Measurements from ENCODE around the gene TMEM161A.
A peak's percentile ranks its signal among the peaks of the same experiment; 100 is the strongest.
"Not testable (repeated sequence)": the region's sequence is repeated elsewhere in the genome, so short reads cannot be mapped to it uniquely, and the experiment has no call there.

Gene TMEM161A

DNA sequence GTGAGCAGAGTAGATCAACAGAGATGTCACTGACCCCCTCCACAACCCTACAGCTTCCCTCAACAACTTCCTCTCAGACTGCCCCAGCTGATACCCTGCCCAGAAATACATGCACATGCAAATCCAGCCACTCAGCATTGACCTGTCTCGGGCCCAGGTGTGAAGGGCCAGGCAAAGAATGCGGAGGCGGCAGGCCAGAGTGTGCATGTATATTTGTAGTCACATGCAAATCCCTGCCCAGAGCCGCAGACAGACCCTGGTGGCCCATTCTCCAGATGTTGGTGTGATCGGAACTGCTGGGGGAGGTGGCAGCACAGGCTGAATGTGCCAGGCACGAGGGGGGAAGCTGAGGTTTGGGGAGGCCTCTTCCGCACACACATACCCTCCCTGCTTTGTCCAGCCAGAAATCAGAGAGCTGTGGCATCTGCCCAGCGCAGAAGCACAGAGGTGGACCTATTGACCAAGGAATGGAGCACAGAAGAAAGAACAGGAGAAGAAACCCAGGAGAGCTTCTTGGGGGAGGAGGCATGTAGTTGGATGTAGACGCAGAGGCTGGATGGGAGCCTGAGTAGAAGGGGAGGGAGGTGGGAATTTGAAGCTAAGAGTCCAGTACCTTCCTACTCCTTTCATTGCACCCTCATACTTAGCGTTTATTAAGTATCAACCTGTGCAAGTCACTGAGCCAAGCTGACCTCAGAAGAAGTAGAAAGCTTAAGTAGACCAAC is 17.4 kb upstream of the TMEM161A start:
- DNase-seq (ENCODE audit: low read depth): no peak

DNA sequence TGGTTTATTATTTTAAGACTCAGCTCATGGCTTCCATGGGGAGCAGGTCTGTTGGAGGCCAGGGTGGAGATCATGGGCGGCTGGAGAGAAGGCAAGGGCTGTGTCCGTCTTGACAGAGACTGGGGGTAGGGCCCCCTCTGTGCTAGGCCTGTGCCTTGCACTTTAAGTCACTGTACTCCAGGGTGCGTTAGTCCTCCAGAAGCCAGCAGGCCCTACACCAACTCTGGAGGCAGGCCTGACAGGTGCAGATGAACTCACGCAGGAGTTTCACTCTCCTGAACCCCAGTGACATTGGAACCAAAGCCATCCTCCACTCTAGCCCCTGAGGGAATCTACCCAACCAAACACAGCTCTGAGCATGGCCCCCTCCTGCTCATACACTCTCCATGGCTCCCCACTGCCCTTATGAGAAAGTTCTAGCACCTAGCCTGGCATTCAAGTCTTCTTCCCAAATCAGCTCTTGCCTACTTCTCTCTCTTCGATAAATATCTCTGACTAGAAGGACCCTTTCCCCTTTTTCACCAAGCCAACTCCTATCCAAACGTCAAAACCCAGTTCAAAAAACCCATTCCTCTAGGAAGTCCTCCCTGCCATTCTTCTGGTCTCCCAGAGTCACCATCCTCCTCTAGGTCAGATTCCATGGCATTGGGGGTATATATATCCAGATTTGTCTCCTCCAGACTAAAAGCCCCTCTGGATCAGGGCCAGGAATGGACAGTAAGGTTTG is 16.7 kb upstream of the TMEM161A start:
- no peak for DNase-seq (ENCODE audit: low read depth)

DNA sequence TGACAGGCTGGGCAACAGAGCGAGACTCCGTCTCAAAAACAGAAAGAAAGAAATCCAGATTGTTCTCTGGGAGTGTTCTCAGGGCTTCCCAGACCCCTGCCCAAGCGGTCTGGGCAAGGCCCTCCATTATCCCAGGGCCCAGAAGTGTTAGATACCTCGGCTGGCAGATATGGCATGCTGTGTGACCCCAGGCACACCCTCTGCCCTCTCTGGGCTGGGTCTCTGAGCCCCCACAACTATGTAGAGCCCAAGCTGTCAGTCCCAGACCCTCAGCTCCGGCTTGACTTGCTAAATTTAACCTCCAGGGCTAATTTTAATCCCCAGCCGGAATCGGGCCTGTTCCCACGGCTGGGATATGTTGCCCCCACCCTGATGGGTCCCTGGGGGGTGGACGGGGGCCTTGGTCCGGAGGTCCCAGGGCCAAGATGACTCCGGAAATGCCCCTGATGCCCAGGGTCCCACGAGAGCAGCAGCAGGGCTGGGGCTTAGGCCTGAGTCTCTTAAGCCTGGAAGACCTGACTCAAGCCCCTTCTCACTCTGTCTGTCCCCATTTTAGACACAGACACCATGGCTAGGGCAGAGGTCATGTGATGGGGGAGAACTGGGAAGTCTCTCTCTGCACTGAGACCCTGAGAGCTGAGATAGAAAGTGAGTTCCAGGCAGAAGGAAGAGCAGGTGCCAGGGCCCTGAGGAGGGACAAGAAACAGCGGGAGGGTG is 14.5 kb upstream of the TMEM161A start:
- DNase-seq (ENCODE audit: low read depth): no peak

DNA sequence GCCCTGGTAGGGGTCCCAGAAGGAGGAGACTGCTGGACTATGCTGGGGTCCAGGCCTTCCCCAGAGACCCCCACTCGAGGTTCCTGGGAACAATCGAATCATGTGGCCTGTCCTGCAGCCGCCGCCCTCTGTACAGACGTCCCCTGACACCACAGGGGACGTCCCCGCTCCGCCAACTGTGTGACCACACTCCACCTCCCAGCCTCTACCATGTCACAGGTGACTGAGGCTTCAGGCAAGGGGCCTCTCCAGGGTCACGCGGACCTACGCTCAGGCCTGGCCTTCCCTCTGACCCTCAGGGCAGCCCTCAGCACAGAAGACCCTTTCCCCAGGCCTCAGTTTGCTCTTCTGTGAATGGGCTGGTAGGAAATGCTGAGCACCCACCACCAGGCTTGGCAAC is 13.1 kb upstream of the TMEM161A start:
- DNase-seq (ENCODE audit: low read depth): no peak

DNA sequence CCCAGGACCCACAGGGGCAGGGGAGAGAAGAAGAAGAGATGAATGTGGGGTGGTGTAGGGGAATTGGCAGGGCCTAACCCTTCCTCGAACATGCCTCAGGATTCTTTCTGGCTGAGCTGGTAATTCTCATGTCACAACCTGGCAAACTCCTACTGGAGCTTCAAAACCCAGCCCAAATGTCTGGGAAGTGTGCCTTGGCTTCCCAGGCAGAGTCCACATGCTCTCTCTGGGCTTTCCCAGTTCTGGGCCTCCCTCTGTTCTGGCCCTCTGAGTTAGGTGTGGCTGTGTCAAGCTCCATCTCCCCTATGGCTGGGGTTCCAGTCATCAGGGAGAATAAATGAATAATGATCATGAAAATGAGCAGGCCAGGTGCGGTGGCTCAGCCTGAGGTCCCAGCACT is 11.2 kb upstream of the TMEM161A start:
- no peak for DNase-seq (ENCODE audit: low read depth)

DNA sequence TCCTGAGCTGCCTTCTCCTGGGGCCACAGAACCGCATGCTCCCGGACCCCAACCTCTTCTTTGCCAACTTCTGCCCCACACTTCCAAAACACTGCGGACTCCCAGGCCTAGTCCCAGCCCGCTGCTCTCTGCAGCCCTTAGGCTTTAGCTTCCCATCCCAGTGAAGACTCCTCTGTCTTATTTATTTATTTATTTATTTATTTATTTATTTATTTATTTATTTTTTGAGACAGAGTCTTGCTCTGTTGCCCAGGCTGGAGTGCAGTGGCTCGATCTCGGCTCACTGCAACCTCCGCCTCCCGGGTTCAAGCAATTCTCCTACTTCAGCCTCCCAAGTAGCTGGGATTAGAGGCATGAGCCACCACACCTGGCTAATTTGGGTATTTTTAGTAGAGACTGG is 10.2 kb upstream of the TMEM161A start:
- DNase-seq (ENCODE audit: low read depth): not testable (repeated sequence)

DNA sequence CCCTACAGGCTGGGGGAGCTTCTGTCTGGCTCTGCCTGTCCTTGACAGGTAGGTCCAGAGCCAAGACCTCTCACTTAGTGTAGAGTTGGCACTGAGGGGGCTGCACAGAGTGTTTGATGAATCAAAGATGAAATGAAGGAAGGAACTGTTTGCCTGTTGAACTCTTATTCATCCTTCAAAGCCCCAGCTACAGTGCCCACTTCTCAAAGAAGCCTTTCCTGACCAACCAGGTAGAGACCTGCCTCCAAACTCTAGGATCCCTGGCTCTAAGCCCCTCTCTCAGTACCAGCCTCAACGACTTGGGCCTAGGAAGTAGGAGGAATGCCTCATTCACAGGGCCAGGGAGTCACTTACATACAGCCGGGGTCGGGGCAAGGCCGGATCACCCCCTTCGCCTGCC is 9.1 kb upstream of the TMEM161A start:
- DNase-seq (ENCODE audit: low read depth): no peak

DNA sequence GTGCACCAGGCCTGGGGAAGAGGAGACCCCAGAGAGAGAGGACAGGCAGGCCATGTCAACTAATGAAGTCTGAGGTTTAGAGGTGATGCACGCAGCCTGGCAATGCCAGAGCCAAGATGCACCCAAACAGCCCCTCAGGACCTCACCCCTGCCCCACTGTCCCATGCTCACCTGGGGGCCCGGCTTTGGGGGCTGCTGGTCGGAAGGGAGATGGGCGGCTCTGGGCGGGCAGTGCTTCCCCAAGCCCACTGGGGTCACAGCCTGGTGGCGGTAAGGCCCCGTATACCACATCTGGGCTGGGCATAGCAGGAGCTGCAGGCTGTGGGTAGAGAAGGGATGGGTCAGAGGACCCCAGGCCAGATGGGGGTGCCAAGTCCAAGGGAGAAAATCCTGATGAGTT is 8.6 kb upstream of the TMEM161A start:
- no peak for DNase-seq (ENCODE audit: low read depth)

DNA sequence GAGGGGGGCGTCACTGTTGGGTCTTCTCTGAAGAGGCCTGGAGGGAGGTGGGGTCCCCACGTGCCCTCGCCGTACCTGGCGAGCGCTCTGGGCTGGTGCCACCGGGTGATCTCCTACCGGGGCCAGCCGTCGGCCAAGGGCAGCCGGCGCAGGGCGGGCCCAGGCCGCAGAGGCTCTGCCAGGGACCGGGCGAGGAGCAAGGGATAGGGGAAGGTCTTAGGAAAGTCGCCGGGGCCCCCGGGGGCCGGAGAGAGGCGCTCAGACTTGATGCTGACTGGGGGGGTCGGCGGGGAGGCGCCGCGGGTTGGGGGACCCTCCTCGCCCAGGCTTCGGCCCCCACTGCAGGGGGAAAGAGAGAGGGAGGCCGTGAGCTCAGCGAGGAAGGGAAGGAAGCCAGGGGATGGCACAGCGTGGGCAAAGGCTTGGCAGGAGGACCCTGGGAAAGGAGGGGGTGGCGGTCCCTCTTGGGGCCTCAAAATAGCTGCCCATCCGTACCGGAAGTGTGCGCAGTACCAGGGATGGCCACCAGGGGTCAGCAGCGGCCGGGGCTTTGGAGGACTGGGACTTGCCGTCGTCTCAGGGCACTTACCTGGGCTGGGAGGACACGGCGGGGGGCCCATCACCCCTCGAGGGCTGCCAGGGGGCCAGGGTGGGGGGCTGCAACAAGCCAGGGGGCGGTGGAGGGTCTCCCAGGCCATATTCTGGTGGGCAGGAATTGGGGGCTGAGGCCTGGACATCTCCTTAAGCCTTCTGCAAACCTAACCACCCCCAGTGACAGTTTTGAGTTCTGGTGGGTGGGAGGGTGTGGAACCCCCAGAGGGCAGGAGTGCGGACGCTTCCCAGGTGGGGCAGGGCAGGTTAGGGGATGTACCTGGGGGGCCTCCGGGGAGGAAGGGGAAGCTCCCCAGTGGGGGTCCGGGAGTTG is 7.7 kb upstream of the TMEM161A start:
- DNase-seq (ENCODE audit: low read depth): peak; percentile 88

DNA sequence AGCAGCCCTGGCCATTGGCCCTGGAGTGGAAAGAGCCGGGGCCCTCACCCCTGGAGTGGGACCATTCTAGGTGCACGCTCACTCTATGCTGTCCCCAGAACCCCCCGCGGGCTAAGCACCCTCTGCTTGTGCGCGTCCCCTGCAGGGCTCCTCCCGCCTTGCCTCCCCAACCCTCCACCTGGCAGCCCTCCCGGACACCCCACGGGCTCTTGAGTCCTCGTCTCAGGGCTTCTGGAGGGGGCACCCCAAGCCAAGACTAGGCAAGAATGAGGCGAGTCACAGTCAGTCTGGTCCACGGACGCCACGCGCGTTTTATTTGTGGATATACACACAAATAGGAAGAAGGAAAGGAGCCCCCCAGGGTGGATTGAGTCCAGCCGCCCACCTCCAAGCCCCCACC is 7.0 kb upstream of the TMEM161A start:
- no peak for DNase-seq (ENCODE audit: low read depth)

DNA sequence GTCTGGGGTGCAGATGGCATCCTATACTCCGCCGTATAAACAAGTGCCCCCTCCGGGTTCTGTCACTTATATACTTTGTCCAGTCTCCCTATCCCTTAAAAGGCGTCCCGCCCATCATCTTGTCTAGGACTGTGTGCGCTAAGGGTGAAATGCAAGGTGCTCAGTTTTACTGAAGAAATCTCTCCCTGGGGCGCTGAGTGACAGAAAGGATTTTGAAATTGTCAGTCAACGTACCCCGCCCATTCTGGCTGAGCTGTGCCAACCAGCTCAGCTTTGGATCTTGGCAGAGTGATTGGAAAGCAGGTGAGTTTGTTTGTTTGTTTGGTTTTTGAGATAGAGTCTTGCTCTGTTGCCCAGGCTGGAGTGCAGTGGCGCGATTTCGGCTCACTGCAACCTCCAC is 4.1 kb upstream of the TMEM161A start:
- no peak for DNase-seq (ENCODE audit: low read depth)

DNA sequence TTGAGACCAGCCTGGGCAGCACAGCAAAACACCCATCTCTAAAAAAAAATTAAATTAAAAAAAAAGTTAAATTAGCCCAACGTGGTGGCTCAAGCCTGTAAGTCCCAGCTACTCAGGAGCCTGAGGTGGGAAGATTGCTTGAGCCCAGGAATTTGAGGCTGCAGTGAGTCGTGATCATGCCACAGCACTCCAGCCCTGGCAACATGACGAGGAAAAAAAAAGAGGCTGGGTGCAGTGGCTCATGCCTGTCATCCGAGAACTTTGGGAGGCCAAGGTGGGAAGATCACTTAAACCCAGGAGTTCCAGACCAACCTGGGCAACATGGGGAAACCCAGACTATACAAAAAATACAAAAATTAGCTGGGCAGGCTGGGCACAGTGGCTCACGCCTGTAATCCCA is 2.2 kb upstream of the TMEM161A start:
- no peak for DNase-seq (ENCODE audit: low read depth)

DNA sequence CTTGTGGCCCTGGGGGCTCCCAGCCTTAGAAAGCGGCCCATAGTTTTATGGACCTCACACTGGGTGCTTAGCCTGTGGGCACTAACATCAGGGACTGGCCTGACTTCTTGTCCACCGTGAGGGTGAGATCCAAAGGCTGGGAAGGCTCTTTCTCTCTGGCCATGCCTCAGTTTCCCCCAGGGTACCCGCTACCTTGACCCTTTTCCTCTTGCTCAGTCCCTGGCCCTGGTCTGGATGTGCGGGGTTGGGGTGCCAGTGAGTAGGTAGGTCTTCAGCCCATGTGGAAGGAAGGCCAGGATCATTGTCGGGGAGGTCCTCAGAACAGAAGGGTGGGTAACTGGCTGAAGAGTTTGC is 1.6 kb upstream of the TMEM161A start:
- DNase-seq (ENCODE audit: low read depth): no peak

DNA sequence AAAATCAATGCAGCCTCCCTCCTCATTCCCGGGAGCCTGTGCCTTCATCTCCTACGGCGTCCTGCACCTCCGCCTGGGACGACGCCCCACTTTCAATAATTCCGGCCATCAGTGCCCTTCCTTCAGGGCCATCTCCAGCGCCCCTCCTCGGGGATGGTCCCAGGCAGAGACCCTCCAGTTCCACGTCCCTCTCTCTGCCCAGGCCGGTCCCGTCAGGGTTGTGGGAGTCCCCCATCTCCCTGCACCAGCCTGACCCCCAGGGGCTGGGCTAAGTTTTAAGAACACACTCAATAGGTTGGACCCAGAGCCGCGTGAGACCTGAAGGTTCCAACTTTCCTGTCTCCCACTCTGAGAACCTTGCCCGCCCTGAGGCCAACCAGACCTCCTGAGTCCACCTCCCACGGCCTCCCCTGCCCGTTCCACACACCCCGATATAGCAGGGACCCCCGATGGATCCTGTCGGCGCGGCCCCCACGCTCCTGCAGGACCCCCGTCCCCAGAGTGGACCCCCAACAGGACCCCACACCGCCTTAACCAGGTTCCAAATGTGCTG is 646 bp downstream of the TMEM161A start:
- no peak for DNase-seq (ENCODE audit: low read depth)

DNA sequence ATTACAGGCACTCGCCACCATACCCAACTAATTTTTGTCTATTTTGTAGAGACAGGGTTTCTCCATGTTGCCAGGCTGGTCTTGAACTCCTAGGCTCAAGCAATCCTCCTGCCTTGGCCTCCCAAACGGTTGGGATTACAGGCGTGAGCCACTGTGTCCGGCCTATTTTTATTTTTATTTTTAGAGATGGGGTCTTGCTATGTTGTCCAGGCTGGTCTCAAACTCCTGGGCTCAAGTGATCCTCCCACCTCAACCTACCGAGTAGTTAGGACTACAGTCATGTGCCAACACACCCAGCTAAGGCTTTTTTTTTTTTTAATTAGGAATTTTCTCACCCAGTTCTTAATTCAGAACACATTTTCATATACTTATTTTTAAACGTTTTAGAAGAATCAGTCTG is 2.6 kb downstream of the TMEM161A start:
- not testable (repeated sequence) for DNase-seq (ENCODE audit: low read depth)

DNA sequence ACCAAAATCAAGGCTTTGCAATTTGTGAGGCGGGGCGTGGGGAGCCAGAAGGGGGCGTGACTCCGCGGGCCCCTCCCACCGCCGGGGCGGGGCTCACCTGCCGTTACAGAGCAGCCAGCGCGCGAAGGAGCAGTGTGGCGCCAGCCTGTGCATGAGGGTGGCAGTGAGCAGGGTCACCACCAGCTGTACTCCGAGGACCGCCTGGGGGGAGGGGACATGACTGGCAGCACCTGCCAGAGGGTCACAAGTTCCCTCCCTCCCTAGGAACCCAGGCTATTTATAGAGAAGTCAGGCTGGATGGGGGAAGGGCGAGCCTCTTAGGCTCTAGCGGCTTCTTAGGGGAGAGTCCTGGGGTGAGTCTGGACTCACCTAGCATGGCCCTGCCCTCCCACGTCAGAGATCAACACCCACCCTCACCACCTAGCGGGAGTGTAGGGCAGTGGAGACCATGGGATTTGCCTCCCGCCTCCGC is 3.6 kb downstream of the TMEM161A start:
- DNase-seq (ENCODE audit: low read depth): peak; percentile 24

DNA sequence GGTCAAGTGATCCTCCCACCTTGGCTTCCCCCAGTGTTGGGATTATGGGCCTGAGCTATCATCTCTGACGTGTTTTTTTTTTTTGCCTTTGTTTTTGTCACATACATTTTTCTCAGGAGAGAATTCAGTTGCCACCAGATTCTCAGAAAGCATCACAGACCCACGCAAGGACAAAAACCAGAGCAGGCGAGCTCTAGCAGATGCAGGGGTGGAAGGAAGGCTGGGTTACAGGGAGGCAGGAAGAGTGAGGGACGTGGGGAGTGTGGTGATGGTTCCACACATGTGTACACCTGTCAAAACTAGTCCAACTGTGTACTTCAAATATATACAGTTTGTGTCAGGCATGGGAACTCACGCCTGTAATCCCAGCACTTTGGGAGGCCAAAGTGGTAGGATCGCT is 4.3 kb downstream of the TMEM161A start:
- DNase-seq (ENCODE audit: low read depth): no peak

DNA sequence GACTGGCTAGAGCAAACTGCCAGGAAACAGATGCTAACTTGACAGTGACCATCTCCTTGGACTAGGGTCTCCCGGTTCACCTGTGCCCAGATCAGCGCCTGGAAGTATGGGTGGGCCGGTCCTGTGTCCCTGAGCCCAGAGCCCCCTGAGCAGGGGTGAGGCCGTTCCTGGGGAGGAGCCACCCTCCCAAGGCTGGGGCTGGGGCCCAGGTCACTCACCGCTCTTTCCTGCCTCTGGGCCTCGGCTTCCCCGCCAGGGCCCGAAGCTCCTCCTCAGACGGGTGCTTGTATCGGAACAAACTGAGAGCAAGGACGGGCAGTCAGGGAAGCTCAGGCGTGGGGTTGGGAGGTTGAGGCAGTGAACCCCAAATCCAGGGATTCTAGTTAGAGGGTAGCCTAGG is 5.4 kb downstream of the TMEM161A start:
- DNase-seq (ENCODE audit: low read depth): no peak

DNA sequence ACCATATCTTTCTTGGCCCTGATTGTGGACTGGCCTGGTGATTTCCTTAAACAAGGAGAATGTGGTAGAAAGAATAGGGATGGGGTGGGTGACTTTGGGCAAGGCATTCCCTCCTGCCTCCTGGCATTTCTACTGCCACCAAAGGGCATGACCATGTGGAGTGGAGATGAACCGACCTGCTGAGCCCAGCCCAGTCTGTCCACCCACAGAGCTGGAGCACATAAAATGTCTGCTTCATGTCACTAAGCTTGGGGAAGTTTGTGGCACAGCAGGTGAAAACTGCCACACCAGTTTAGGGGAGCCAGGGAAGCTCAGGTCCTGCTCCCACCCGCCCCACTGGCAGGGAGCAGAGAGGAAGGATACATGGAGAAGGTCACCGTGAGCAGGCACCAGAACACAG is 6.3 kb downstream of the TMEM161A start:
- DNase-seq (ENCODE audit: low read depth): no peak

DNA sequence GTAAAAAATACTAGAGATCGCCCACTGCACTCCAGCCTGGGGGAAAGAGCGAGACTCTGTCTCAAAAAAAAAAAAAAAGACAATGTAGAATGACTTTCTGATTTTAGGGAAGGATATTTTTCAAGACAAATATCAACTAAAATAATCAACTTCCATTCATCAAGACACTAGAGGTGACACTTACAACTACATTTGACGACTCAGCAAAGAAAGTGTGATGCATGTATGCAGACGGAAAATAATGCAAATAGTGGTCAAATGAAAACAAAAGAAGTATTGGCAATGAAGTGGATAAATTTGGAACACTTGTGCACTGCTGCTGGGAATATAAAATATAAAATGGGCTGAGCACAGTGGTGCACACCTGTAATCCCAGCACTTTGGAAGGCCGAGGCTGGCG is 12.2 kb downstream of the TMEM161A start:
- DNase-seq (ENCODE audit: low read depth): no peak

DNA sequence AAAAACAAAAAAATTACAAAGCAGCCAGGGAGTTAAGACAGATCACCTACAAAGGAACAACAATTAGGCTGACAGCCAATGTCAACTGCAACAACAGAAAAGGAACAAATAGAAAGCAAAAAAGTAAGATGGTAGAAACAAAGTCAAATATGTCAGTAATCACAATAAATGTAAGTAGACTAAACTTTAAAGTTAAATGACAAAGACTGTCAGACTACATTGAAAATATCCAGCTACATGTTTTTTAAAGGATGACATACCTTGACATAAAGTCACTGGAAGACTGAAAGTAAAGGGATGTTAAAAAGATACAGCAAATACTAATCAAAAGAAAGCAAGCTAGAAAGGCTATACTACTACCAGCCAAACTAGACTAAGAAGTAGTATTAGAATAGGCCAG is 14.9 kb downstream of the TMEM161A start:
- DNase-seq (ENCODE audit: low read depth): no peak

DNA sequence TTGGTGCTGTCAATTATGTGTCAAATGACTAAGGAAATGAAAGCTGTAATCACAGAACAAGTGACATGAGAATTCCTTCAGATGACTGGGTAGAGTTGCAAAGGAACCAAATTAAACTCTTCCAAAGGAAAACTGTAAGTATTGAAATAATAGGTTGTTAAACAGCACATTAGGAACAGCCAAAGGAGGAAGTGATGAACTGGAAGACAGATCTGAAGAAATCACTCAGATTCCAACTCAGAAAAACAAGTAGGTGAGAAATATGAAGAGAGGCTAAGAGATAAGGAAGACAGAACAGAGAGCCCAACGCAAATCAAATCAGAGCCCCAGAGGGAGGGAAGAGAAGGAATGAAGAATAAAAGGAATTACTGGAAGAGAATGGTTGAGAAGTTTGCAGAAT is 15.4 kb downstream of the TMEM161A start:
- DNase-seq (ENCODE audit: low read depth): no peak

Data from activated T-cell treated with anti-CD3 and anti-CD28 coated beads for 1 hour (primary cell).